Fibroblast of mammary gland (primary cell): Measurements from ENCODE around the gene SPRR3.

ENCODE experiments used
- DNase-seq: peaks from one replicate; pipeline ENCODE4 v3.0.0-alpha.2; 2010; ENCODE audit warnings: low read depth
- H3K4me3 ChIP-seq: 2 replicates; pipeline ENCODE4 v1.5.1; 2011; ENCODE audit warnings: low read depth, mild to moderate bottlenecking, low read length, moderate library complexity; ENCODE audit not compliant: control insufficient read depth
- CTCF ChIP-seq: conservative IDR thresholded peaks from 2 replicates; pipeline ENCODE4 v1.5.1; 2011; ENCODE audit warnings: low read depth, low read length, inconsistent platforms; ENCODE audit not compliant: control insufficient read depth, insufficient read depth

SPRR3 gene

GRCh38 chr1:152960452-152961044 lies 41.0 kb upstream of the SPRR3 start:
- H3K4me3 ChIP-seq = no peak overlapping the region
- no peak for TF ChIP-seq CTCF
- no peak for DNase-seq

- TF ChIP-seq CTCF = no peak
- DNase-seq = no peak
- H3K4me3 ChIP-seq = no peak overlapping the region
These were observed 40.2 kb upstream of the SPRR3 start for GRCh38 chr1:152961226-152961891.

- no peak overlapping the region for H3K4me3 ChIP-seq
- no peak for DNase-seq
- TF ChIP-seq CTCF = no peak
These were observed 38.6 kb upstream of the SPRR3 start for GRCh38 chr1:152962876-152963415.

- no peak overlapping the region for H3K4me3 ChIP-seq
- DNase-seq = no peak
- TF ChIP-seq CTCF = no peak
These were observed 37.0 kb upstream of the SPRR3 start for GRCh38 chr1:152964536-152964935.

- no peak overlapping the region for H3K4me3 ChIP-seq
- DNase-seq = no peak
- TF ChIP-seq CTCF = no peak
These were observed 35.7 kb upstream of the SPRR3 start for GRCh38 chr1:152965853-152966252.

GRCh38 chr1:152967201-152967600 lies 34.3 kb upstream of the SPRR3 start:
- TF ChIP-seq CTCF = no peak
- DNase-seq = no peak
- no peak overlapping the region for H3K4me3 ChIP-seq
